GM23248 (cell line): ENCODE measurements around the gene CEP350. TPM values are rescaled to one million over a fixed set of nuclear protein-coding genes. Genes with fewer than 3 reads are reported as not detected.

Source experiments
- DNase-seq: peaks from one replicate; pipeline ENCODE4 v3.0.0-alpha.2; 2015
- H2AFZ ChIP-seq: fragments of 200-600 bp; sonication (generic); 2 replicates; pipeline ENCODE4 v1.6.1; 2016; ENCODE audit warnings: antibody characterized with exemption
- H3F3A ChIP-seq: fragments of 200-600 bp; sonication (generic); 2 replicates; pipeline ENCODE4 v1.6.1; 2016; ENCODE audit warnings: mild to moderate bottlenecking, antibody characterized with exemption, mixed run types; ENCODE audit not compliant: insufficient read depth
- H3K27ac ChIP-seq: fragments of 200-600 bp; sonication (generic); 2 replicates; pipeline ENCODE4 v1.5.1; 2016; ENCODE audit warnings: mild to moderate bottlenecking
- H3K27me3 ChIP-seq: fragments of 200-600 bp; sonication (generic); replicated peaks from 2 replicates; pipeline ENCODE4 v1.6.1; 2016; ENCODE audit warnings: mild to moderate bottlenecking; ENCODE audit not compliant: insufficient read depth
- H3K36me3 ChIP-seq: fragments of 200-600 bp; sonication (generic); 2 replicates; pipeline ENCODE4 v1.6.1; 2016; ENCODE audit warnings: low read depth, mild to moderate bottlenecking
- H3K4me1 ChIP-seq: fragments of 200-600 bp; sonication (generic); 2 replicates; pipeline ENCODE4 v1.6.1; 2016; ENCODE audit warnings: mild to moderate bottlenecking; ENCODE audit not compliant: insufficient read depth
- H3K4me2 ChIP-seq: fragments of 200-600 bp; sonication (generic); one replicate; pipeline ENCODE4 v1.6.1; 2016; ENCODE audit warnings: mild to moderate bottlenecking; ENCODE audit not compliant: unreplicated experiment
- H3K4me3 ChIP-seq: fragments of 200-600 bp; sonication (generic); 2 replicates; pipeline ENCODE4 v1.5.1; 2016; ENCODE audit warnings: mild to moderate bottlenecking
- H3K79me2 ChIP-seq: fragments of 200-600 bp; sonication (generic); 2 replicates; pipeline ENCODE4 v1.6.1; 2016; ENCODE audit warnings: mild to moderate bottlenecking; ENCODE audit not compliant: insufficient read depth
- H3K9ac ChIP-seq: fragments of 200-600 bp; sonication (generic); 2 replicates; pipeline ENCODE4 v1.6.1; 2016; ENCODE audit warnings: mild to moderate bottlenecking
- H3K9me2 ChIP-seq: fragments of 200-600 bp; sonication (generic); 2 replicates; pipeline ENCODE4 v1.6.1; 2016; ENCODE audit warnings: mixed run types, mild to moderate bottlenecking, moderate library complexity; ENCODE audit not compliant: insufficient read depth
- H3K9me3 ChIP-seq: fragments of 200-600 bp; sonication (generic); one replicate; pipeline ENCODE4 v1.6.1; 2017; ENCODE audit warnings: low read depth
- H4K20me1 ChIP-seq: fragments of 200-600 bp; sonication (generic); 2 replicates; pipeline ENCODE4 v1.6.0; 2016; ENCODE audit not compliant: insufficient read depth
- EZH2 ChIP-seq: fragments of 200-600 bp; sonication (generic); IDR thresholded peaks from 2 replicates; pipeline ENCODE4 v1.6.1; 2018; ENCODE audit warnings: antibody characterized with exemption, mild to moderate bottlenecking; ENCODE audit not compliant: insufficient read depth, poor library complexity, severe bottlenecking
- EZH2phosphoT487 ChIP-seq: fragments of 200-600 bp; sonication (generic); IDR thresholded peaks from 2 replicates; pipeline ENCODE4 v1.6.1; 2018; ENCODE audit warnings: antibody characterized with exemption, moderate library complexity, mild to moderate bottlenecking, low read depth; ENCODE audit not compliant: insufficient read depth
- WGBS, 2 experiments: methylation state at CpG; one replicate each; pipeline ENCODE4 v1.1.6; 2015 to 2017; ENCODE audit warnings: low lambda C conversion rate in 2 of 2, low coverage in 1 of 2; ENCODE audit errors: missing lambda C conversion rate in 2 of 2; 5-methylcytosine and 5-hydroxymethylcytosine counted together
- in situ Hi-C: fragments of 300-500 bp; cut with MboI; formaldehyde crosslinking; loops from 2 replicates; pipeline ENCODE4 v1.15.0; 2020
- polyA plus RNA-seq: library from polyadenylated mRNA; unstranded; fragments of >200 nt; fragmentation: Nextera tagmentation; extraction: Ambion mirVana; gene quantifications from 2 replicates; pipeline ENCODE4 v1.2.1, GENCODE V29; 2016
- total RNA-seq: library from RNA; depleted of rRNA; stranded (reverse); fragments of >200 nt; shearing (Covaris generic); gene quantifications from 2 replicates; pipeline ENCODE4 v1.2.3, GENCODE V29; 2014

Gene CEP350
- total and polyA plus RNA-seq, 2 experiments from 2014 or later = 14.9 to 81.3 TPM

GRCh38 chr1:180157108-180157507, 202.5 kb downstream of the CEP350 start:
- Histone ChIP-seq H3K27me3 (no peaks in the 10 kb centered on the region), H3K9me2 (no peaks in the 10 kb centered on the region), H3K9me3 (no peaks in the 10 kb centered on the region), H3K9ac (peak overlapping the region; percentile 87), H3K4me2 (peak overlapping the region; percentile 98), H3K4me3 (peak overlapping the region; percentile 89), H3K79me2 (peaks cover 62% of the 10 kb centered on the region), H3K36me3 (no peaks in the 10 kb centered on the region; the same call in 1 of the 2 replicates), H4K20me1 (peaks cover 7% of the 10 kb centered on the region), H3F3A (peaks cover 37% of the 10 kb centered on the region), H2AFZ (no peak overlapping the region), H3K27ac (peak overlapping the region; percentile 80), H3K4me1 (peaks cover 35% of the 10 kb centered on the region)
- DNase-seq = peak; percentile 76
- in situ Hi-C loops = loop anchor here (25.0 kb wide), 1 partner anchor 270 kb away; the partner anchor contains the start of genes TOR1AIP1 and TOR1AIP2
- 66 to 70% methylated on average over 4 of the region's 4 CpGs for WGBS, 2 experiments
- TF ChIP-seq EZH2phosphoT487 = no peak
- TF ChIP-seq EZH2 = no peak

- Histone ChIP-seq H4K20me1 (peaks cover 7% of the 10 kb centered on the region), H3K27ac (peak overlapping the region; percentile 80), H3K4me2 (peak overlapping the region; percentile 98), H3K4me1 (peaks cover 31% of the 10 kb centered on the region), H3K36me3 (no peaks in the 10 kb centered on the region; the same call in 1 of the 2 replicates), H2AFZ (no peak overlapping the region), H3K9me3 (no peaks in the 10 kb centered on the region), H3K4me3 (peak overlapping the region; percentile 89), H3K79me2 (peaks cover 67% of the 10 kb centered on the region), H3K9me2 (no peaks in the 10 kb centered on the region), H3K9ac (peak overlapping the region; percentile 87), H3K27me3 (no peaks in the 10 kb centered on the region), H3F3A (peaks cover 32% of the 10 kb centered on the region)
- WGBS, 2 experiments = 93 to 94% methylated on average over 3 of the region's 3 CpGs
- TF ChIP-seq EZH2 (no peak), EZH2phosphoT487 (no peak)
- in situ Hi-C loops = loop anchor here (25.0 kb wide), 1 partner anchor 270 kb away; the partner anchor contains the start of genes TOR1AIP1 and TOR1AIP2
- peak; percentile 27 for DNase-seq
Observed at GRCh38 chr1:180157576-180158057, 203.0 kb downstream of the CEP350 start.

DNA sequence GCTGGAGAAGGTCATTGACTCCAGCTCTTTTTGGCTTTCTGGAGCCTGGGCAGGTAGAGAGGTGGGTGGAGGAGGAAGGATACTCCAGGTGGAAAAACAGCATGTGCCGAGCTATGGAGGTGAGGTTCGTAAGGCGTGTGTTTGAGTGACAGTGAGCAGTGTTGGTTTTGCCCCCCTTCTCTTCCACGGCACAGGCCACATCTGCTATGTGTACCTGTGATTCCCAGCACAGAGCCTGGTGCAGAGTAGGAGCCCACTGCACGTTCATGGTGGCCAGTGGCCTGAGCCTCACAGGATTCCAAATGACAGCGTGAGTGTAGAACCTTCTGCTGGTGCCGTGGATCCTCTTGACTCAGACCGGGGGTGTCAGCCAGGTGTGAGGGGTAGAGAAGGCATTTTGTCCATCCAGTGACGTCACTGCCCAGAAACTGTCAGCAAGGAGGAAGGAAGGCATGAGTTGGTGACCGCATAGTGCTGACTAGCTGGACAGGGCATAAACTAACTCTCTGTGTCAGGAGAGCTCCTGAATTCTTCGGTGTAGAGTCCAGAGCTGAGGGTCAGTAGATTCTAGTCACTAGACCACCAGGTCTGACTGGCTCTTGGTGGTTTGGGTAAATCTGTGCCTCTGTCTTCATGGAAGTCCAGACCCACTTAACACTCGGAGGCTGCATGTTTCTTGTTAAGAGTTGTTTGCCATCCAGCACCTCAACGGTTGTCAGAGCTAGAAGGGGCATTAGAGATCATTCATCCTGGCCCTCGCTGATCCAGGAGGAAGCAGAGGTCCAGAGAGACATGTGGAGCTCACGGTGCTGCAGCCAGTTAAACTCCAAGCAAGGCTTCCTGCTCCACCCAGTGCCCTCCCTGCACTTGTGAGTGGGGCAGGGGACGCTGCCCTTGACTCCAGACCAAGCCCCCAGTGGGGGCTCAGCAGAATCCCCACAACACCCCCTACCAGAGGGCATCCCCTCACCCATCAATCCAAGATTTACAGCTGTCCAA, 203.8 kb downstream of the CEP350 start:
- TF ChIP-seq EZH2phosphoT487 = no peak
- no peak for TF ChIP-seq EZH2
- Histone ChIP-seq H3K4me1 (peaks cover 31% of the 10 kb centered on the region), H2AFZ (no peak overlapping the region), H3K9me2 (no peaks in the 10 kb centered on the region), H3F3A (peaks cover 26% of the 10 kb centered on the region), H3K9me3 (no peaks in the 10 kb centered on the region), H3K9ac (no peak overlapping the region), H3K4me3 (no peak overlapping the region), H4K20me1 (peaks cover 8% of the 10 kb centered on the region), H3K27me3 (no peaks in the 10 kb centered on the region), H3K36me3 (no peaks in the 10 kb centered on the region; the same call in 1 of the 2 replicates), H3K4me2 (peak overlapping the region; percentile 98), H3K79me2 (peaks cover 76% of the 10 kb centered on the region), H3K27ac (peak overlapping the region; percentile 80)
- no peak for DNase-seq
- in situ Hi-C loops = loop anchor here (25.0 kb wide), 1 partner anchor 271 kb away; the partner anchor contains the start of genes TOR1AIP1 and TOR1AIP2
- 96% methylated on average over 16 of the region's 16 CpGs for WGBS, 2 experiments

DNA sequence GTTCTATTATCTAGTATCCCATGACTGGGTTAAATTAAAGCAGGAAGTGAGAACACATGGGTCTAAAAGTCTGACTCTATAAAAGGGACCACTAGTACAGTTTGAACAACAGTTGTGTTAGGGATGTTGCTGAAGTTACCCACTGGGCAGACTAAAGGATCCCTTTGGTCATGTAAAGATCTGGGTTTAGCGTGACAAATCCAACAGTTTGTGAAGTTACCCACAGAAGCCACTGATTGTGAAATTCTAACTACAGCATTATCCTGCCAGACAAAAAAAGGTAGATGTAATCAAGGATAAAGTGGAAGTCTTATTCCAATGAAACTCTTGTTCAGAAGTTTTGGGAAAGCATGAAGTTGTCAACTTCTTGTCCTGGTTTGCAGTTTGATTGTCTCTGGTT, 205.7 kb downstream of the CEP350 start:
- H4K20me1 ChIP-seq = peaks cover 17% of the 10 kb centered on the region
- DNase-seq = no peak
- peaks cover 90% of the 10 kb centered on the region for H3K79me2 ChIP-seq
- no peaks in the 10 kb centered on the region for H3K27me3 ChIP-seq
- in situ Hi-C loops = loop anchor here (25.0 kb wide), 1 partner anchor 273 kb away; the partner anchor contains the start of genes TOR1AIP1 and TOR1AIP2
- no peaks in the 10 kb centered on the region; the same call in 1 of the 2 replicates for H3K36me3 ChIP-seq
- no peak overlapping the region for H3K4me3 ChIP-seq
- no peaks in the 10 kb centered on the region for H3K9me2 ChIP-seq
- H2AFZ ChIP-seq = no peak overlapping the region
- no peak overlapping the region for H3K9ac ChIP-seq
- H3K4me1 ChIP-seq = peaks cover 27% of the 10 kb centered on the region
- H3K9me3 ChIP-seq = no peaks in the 10 kb centered on the region
- no peak for TF ChIP-seq EZH2
- no peak for TF ChIP-seq EZH2phosphoT487
- WGBS, 2 experiments = 100% methylated on average over 1 of the region's 1 CpG
- H3K27ac ChIP-seq = no peak overlapping the region
- H3F3A ChIP-seq = peaks cover 25% of the 10 kb centered on the region
- H3K4me2 ChIP-seq = no peak overlapping the region
